Activated naive CD8-positive, alpha-beta T cell treated with anti-CD3 and anti-CD28 coated beads for 36 hours (primary cell): ENCODE results near the gene BTBD19. TPM values are rescaled to one million over a fixed set of nuclear protein-coding genes. Genes with fewer than 3 reads are reported as not detected.
"Not testable (repeated sequence)": the region's sequence is repeated elsewhere in the genome, so short reads cannot be mapped to it uniquely, and the experiment has no call there.

ENCODE experiments used
- DNase-seq: peaks from one replicate; pipeline ENCODE4 v3.0.0; 2021
- H3K27ac Mint-ChIP-seq: one replicate; pipeline ENCODE4 v1.8.0; 2022; ENCODE audit warnings: mild to moderate bottlenecking, moderate library complexity, mixed read lengths
- H3K27me3 Mint-ChIP-seq: one replicate; pipeline ENCODE4 v1.8.0; 2022; ENCODE audit warnings: mild to moderate bottlenecking, mixed read lengths
- H3K36me3 Mint-ChIP-seq: one replicate; pipeline ENCODE4 v1.8.0; 2021; ENCODE audit warnings: mild to moderate bottlenecking, mixed read lengths
- H3K4me1 Mint-ChIP-seq: one replicate; pipeline ENCODE4 v1.8.0; 2021; ENCODE audit warnings: mixed read lengths
- H3K4me3 Mint-ChIP-seq: one replicate; pipeline ENCODE4 v1.8.0; 2022; ENCODE audit warnings: mild to moderate bottlenecking, moderate library complexity, mixed read lengths
- H3K9me3 Mint-ChIP-seq: one replicate; pipeline ENCODE4 v1.8.0; 2022; ENCODE audit warnings: mixed read lengths
- total RNA-seq, 2 experiments: library from RNA; stranded (reverse); gene quantifications; one replicate each; pipeline ENCODE4 v1.2.3, GENCODE V29; 2021

The BTBD19 gene
- total RNA-seq, 2 experiments from 2014 or later: 6.0 to 8.1 TPM

DNA sequence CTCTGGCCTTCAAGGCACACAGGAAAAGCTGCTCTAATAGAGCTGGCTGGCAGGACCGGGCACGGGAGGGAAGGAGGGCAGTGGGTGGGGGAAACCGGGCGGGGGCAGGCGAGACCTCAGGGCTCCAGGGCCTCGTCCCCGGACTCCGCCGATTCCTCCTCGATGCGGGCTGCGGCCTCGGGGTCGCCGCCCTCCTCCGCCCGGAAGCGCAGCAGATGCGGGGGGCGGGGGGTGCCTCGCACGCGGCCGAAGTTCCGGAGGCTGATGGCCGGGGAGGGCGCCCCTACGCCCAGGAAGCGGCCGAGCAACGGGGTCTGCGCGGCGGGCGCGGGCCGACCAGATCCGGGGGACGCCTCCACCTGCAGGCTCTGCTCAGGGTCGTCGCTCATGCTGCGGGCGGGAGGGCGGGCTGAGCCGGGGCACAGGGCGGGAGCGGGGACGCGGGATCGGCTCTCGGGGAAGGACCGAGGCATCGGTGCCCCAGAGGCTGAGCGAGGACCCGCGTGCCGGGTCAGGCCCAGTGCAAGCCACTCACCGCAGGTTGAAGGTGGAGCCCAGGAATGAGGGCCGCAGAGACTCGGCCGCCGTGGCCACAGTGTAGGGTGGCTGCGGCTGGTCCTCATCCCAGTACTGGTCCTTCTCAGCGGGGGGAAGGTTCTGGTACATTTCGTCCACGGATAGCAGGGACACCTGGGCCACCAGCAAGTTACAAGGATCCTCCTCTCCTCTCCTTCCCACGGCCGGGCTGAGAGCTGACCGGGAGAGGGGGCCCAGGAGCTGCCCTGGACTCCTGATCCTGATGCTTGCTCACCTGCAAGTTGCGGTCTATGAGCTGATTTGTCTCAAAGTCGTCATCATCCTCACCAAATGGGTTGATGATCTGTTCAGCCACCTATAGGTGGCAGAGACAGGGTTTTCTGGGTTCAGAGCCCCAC is 24.0 kb upstream of the BTBD19 start:
- Mint-ChIP-seq H3K27me3 (no peaks in the 10 kb centered on the region), H3K4me3 (peak overlapping the region; percentile 81), H3K9me3 (no peaks in the 10 kb centered on the region), H3K36me3 (peaks cover 31% of the 10 kb centered on the region), H3K4me1 (peaks cover 36% of the 10 kb centered on the region), H3K27ac (peak overlapping the region; percentile 86)
- peak; percentile 55 for DNase-seq

DNA sequence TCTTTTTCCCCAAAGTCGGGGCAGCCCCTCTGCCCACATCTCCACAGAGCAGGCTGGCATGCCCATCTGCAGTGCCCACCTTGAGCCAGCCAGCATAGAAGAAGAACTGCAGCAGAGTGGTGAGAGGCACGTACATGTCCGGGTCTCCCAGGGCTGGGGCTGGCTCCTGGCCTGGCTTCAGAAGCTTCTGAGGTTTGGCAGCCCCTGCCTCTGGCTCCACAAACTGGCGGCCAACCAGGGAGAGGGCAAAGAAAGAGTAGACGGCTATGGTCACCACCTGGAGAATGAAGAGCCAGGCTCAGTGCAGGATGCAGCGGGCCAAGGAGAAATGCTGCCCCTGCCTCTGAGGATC is 23.3 kb upstream of the BTBD19 start:
- Mint-ChIP-seq H3K4me1 (peaks cover 36% of the 10 kb centered on the region), H3K27me3 (no peaks in the 10 kb centered on the region)

DNA sequence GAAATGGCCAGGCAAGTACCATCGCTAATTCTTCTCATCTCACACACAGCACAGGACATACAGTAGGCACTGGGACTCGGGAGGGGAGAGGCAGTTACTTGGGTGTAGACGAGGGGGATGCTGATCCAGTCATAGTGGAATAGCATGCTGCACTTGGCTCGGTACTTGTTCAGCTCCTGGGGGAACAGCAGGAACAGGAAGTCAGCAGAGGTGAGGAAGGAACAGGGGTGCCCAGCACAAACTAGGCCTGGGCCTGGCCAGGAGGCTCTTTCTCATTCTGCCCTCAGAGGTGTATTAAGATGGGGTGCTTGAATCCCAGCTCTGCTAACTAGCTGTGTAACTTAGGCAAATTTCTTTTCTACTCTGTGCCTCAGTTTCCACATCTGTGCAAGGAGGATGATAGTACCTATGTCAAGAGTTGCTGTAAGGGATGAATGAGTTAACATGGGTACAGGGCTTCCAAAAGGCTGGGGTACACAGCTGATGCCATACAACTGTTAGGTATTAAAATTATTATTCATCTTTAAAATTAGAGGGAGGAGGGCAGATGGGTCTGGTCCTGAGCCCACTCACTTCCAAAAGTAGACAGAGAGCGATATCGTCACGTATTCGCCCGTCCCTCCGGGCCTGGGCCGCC is 22.7 kb upstream of the BTBD19 start:
- Mint-ChIP-seq H3K27me3 (no peaks in the 10 kb centered on the region), H3K27ac (peak overlapping the region; percentile 86), H3K4me3 (peak overlapping the region; percentile 81), H3K4me1 (peaks cover 32% of the 10 kb centered on the region), H3K9me3 (no peaks in the 10 kb centered on the region), H3K36me3 (peaks cover 19% of the 10 kb centered on the region)
- DNase-seq: no peak

More for the DNA sequence above, 23.3 kb upstream of the BTBD19 start:
- Mint-ChIP-seq H3K4me3 (peak overlapping the region; percentile 81), H3K36me3 (peaks cover 25% of the 10 kb centered on the region), H3K9me3 (no peaks in the 10 kb centered on the region), H3K27ac (peak overlapping the region; percentile 86)
- no peak for DNase-seq

DNA sequence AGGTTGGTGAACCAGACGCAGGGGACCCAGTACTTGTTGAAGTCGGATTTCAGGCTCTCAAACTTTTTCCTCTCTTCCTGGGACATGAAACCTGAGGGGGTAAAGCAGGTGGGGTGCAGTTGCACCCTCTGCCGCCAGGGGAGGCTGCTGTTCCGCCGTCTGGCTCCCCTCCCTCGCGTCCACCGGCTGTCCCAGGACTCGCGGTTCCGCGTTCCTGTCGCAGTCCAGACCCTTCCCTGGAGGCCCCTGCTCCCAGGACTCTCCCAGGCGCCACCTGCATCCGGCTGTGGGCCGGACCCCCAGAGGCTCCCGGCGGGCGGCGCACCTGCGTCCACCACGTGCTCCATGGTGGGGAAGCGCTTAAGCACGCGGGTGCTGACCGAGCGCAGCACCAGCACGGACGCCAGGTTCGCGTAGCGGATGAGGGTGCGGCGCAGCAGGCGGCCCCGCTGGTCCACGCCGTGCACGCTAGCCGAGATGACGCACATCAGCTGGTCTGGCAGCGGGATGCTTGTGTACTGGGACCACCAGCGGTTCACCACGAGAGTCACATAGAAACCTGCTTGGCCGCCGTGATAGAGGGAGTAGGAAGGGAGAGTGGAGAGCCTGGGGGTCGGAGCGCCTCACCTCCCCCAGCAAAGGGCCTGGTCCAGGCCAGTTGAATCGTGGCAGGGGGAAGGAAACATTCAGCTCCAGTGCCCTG is 22.0 kb upstream of the BTBD19 start:
- peak; percentile 81 for DNase-seq
- Mint-ChIP-seq H3K4me3 (peak overlapping the region; percentile 81), H3K4me1 (peaks cover 35% of the 10 kb centered on the region), H3K9me3 (no peaks in the 10 kb centered on the region), H3K36me3 (peaks cover 13% of the 10 kb centered on the region), H3K27me3 (no peaks in the 10 kb centered on the region), H3K27ac (peak overlapping the region; percentile 86)

DNA sequence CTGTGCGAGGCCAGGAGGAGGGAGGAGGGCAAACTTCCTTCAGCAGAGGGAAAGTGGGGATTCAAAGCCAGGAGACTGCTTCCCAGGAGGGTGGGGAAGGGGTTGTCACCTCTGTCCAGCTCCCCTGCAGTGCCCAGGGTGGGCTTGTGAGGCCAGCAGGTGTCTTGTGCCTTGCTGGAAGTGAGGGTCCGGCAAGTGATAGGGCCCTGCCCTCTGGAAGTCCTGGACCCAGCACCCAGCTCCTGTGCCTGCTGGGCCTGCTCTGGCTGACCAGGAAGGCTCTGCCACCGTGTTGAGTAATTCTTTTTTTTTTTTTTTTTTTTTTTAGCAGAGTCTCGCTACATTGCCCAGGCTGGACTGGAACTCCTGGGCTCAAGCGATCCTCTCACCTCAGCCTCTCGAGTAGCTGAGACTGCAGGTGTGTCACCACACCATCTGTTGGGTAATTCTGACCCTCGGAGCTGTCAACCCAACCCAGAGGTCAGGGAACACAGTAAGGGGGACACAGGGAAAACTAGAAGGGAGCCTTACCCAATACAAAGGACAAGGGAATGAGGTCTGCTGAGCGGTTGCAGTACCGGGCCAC is 21.4 kb upstream of the BTBD19 start:
- H3K4me3 Mint-ChIP-seq: peak overlapping the region; percentile 81
- peaks cover 33% of the 10 kb centered on the region for H3K4me1 Mint-ChIP-seq
- DNase-seq: no peak
- no peaks in the 10 kb centered on the region for H3K9me3 Mint-ChIP-seq
- no peaks in the 10 kb centered on the region for H3K27me3 Mint-ChIP-seq
- H3K36me3 Mint-ChIP-seq: peaks cover 7% of the 10 kb centered on the region
- peak overlapping the region; percentile 86 for H3K27ac Mint-ChIP-seq

DNA sequence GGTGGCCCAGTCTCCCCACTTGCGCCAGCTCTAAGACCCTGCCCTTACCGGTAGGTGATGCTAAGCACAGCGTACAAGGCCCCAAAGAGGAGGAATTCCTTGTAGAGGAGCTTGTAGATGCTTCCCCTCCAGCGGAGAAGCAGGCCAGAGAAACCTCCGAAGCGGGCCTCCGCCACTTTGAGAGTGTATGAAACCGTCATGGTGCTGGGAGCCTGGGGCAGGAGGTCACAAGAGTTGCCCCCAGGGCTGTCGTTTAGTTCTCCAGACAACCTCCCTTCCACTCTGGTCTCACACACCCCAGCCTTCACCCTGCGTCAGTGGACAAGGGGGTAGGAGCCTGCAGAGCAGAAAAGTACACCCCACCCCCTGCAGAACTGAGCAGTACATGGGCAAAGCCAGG is 20.8 kb upstream of the BTBD19 start:
- no peak for DNase-seq
- H3K9me3 Mint-ChIP-seq: no peaks in the 10 kb centered on the region
- no peaks in the 10 kb centered on the region for H3K27me3 Mint-ChIP-seq
- peaks cover 32% of the 10 kb centered on the region for H3K4me1 Mint-ChIP-seq
- H3K27ac Mint-ChIP-seq: no peak overlapping the region
- H3K36me3 Mint-ChIP-seq: peaks cover 4% of the 10 kb centered on the region
- no peak overlapping the region for H3K4me3 Mint-ChIP-seq

DNA sequence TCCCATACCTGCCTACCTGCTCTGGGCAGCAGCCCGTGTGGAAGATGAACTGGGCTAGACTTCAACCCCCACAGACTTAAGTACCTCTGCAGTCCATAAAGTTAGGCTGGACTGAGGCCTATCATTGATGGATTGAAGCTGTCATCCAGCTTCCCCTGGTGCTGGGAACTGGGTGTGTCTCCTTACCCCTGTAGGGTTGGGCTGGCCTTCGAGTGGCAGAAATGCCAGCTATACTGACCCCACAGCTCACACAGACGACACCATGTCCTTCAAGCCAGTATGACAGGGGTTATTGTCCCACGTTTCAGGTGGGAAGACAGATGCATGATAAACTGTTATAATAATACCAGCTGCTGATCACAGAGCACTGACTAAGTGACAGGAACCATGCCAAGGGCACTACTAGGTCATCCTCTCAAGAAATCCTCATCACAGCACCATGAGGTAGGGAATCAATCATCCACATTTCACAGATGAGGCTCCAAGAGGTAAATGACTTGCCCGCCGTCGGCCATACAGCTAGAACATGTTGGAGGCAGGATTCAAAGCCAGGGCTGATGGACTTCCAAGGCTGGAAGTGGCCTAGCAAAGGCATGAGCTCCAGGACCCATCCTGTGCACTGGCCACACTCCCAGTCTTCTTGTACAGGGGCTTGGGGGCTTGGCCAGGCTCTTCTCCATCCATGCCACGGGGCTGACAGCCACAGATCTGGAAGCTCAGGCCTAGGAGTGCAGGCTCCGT is 20.0 kb upstream of the BTBD19 start, which contains the start of gene BEST4:
Gene BEST4, minus strand, starts transcription at position 51 of the 741 bp plus-strand sequence. CDS start 465 bp downstream, outside the sequence.
- Mint-ChIP-seq H3K36me3 (peaks cover 2% of the 10 kb centered on the region), H3K9me3 (no peaks in the 10 kb centered on the region), H3K27me3 (no peaks in the 10 kb centered on the region), H3K27ac (no peak within 1 kb of the TSS), H3K4me1 (peaks cover 27% of the 10 kb centered on the region), H3K4me3 (peak within 1 kb of the TSS; percentile 81)
- DNase-seq: no peak

DNA sequence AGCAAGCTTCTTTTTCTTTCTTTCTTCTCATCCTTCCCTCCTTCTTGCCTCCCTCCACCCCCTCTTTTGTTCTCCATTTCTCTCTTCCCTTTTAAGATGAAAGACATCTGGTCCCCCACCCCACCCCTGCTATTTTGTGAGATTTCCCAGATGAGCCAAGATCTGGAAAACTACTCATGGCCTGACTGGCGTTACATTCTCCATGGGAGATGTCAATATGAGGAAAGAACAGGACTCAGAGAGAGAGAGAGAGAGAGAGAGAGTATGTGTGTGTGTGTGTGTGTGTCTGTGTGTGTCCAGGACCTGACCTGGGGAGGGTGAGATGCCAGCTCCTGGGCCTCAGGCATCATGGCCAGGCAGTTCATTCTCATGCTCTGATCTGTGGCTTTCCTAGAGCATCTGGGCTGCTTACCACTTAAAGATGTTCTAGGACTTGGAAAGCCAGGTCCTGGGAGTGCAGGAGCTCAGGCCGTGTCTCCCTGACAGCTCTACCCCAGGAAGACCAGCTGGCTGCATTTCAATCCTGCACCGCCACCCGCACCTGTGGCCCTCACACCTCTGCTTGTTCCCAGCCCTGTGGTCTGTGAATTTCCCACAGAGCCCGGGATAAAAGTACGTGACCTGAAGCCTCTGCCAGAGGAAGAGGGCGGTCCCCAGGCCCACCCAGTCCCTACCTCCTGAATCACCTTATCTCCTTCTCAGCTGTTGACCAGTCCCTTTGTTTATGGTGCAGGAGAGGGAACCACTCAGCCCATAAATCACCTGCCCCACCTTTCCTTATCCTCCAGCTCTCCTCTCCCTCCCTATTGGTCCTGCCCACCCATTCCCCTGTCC is 17.1 kb upstream of the BTBD19 start:
- Mint-ChIP-seq H3K27ac (no peak overlapping the region), H3K36me3 (no peaks in the 10 kb centered on the region), H3K27me3 (no peaks in the 10 kb centered on the region), H3K4me1 (peaks cover 6% of the 10 kb centered on the region), H3K4me3 (no peak overlapping the region), H3K9me3 (no peaks in the 10 kb centered on the region)
- no peak for DNase-seq

DNA sequence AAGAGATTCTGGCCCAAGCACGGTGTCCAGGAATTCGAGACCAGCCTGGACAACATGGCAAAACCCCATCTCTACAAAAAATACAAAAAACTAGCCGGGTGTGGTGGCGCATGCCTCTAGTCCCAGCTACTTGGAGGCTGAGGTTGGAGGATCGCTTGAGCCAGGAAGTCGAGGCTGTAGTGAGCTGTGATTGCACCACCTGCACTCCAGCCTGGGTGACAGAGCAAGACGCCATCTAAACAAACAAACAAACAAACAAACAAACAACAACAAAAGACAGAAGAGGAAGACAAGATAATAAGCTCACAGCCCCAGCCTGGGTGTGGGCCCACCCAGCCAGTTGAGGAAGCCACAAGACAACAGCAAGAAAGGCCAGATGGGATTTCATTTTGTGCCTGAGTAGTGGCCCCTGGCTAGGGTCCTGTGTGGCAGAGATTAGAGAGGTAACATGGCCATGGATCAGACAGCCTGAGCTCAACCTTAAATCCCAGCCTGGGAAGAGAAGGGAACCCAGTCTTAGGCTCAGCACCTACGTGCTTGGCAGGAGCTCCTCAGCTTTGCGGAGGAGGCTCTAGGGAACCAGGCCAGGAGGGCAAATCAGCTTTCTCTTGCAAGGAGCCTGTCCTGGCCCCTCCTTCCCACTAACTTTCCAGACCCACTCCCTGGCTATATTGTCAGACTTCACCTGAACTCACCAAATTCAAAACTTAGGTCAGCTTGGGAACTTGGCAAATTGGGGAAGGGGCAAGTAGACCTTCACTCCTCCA is 15.4 kb upstream of the BTBD19 start:
- DNase-seq: no peak
- no peaks in the 10 kb centered on the region for H3K27me3 Mint-ChIP-seq
- H3K4me1 Mint-ChIP-seq: peaks cover 2% of the 10 kb centered on the region
- no peak overlapping the region for H3K27ac Mint-ChIP-seq
- H3K36me3 Mint-ChIP-seq: no peaks in the 10 kb centered on the region
- no peak overlapping the region for H3K4me3 Mint-ChIP-seq
- no peaks in the 10 kb centered on the region for H3K9me3 Mint-ChIP-seq

DNA sequence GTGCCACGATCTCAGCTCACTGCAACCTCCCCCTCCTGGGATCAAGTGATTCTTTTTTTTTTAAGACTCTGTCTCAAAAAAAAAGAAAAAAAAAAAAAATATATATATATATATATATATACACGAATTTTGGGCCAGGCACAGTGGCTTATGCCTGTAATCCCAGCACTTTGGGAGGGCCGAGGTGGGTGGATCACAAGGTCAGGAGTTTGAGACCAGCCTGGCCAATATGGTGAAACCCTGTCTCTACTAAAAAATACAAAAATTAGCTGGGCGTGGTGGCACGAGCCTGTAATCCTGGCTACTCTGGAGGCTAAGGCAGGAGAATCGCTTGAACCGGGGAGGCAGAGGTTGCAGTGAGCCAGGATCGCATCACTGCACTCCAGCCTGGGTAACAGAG is 10.4 kb upstream of the BTBD19 start:
- not testable (repeated sequence) for H3K27ac Mint-ChIP-seq

DNA sequence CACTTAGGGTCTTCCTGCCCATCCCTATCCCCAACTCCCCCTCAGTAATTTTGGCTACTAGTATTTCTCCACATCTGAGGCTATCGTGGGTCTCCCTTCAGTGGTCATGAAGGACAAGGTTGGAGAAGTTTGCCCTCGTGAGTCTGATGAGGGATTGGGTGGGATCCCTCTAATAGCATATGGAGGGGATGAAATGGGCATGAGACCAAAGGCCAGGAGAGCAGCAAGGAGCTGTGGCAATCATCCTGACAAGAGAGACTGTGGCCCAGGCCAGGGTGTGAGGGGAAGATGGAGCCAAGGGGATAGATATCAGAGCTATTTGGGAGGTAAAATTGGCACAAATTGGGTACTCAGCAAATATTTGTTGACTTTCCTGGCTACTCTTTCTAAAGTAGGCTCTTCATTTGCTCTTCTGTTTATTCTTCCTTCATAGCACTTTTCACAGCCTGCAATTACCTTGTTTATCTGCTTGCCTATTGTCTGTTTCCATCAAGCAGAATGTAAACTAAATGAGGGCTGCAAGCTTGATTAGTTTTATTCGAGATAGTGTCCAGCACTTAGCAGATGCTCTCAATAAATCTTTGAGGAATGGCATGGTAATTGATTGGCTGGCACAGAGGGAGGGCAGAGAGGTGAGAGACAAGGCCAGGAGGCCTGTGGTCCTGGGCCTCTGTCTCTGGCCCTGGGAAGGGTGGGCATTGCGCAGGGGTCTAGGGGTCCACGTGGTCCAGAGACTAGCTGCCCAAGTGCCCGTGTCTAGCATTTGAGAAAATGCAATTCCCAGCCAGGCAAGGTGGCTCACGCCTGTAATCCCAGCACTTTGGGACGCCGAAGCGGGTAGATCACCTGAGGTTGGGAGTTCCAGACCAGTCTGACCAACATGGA is 9.6 kb upstream of the BTBD19 start:
- DNase-seq: no peak
- peak overlapping the region; percentile 100 for H3K27ac Mint-ChIP-seq
- H3K36me3 Mint-ChIP-seq: peaks cover 31% of the 10 kb centered on the region
- no peaks in the 10 kb centered on the region for H3K27me3 Mint-ChIP-seq
- H3K4me1 Mint-ChIP-seq: peaks cover 26% of the 10 kb centered on the region
- no peak overlapping the region for H3K4me3 Mint-ChIP-seq
- H3K9me3 Mint-ChIP-seq: no peaks in the 10 kb centered on the region

More for the DNA sequence above, 10.4 kb upstream of the BTBD19 start:
- not testable (repeated sequence) for H3K4me3 Mint-ChIP-seq, DNase-seq, H3K9me3 Mint-ChIP-seq, H3K27me3 Mint-ChIP-seq
- Mint-ChIP-seq H3K36me3 (peaks cover 23% of the 10 kb centered on the region), H3K4me1 (peaks cover 18% of the 10 kb centered on the region)
